ENCODE measurements around the gene TMCC1. TPM values are rescaled to one million over a fixed set of nuclear protein-coding genes. Genes with fewer than 3 reads are reported as not detected.
A peak's percentile ranks its signal among the peaks of the same experiment; 100 is the strongest.

TMCC1 gene
- total RNA-seq, 1 donor from 2014 or later, result 28.0 TPM

DNA sequence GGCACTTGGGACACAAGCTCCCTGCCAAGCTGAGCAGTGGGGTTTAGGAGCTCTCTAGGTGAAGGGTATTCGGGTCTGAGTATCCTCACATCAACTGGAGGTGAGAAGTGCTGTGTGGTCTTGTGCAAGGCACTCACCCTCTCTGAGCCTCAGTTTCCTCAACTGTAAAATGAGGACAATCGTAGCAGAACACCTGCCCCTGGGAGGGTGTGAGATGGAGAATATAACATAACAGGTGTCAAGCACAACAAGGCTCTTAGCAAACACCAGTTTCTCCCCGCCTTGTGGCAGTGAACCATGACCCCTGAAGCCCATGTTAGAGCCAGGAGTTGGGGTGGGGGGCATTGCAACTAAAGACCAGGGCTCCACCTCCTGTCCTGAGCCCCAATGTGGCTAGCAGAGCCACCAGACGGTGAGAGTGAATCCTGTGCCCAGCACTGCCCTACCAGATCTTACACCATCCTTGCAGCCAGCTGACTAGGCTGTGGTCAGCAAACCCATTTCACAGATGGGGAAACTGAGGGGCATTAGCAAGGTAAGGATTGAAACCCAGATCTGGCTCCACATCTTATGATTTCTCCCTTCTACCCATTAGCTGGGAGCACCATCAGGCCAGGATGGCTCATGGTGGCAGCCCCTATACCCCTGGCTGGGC lies 284.4 kb downstream of the TMCC1 start:
- Histone ChIP-seq H3K27me3 (ENCODE audit: control insufficient read depth, insufficient read depth, low read length) (no peaks in the 10 kb centered on the region), H3K36me3 (ENCODE audit: control insufficient read depth, insufficient read depth, low read length) (no peaks in the 10 kb centered on the region), H3K4me3 (ENCODE audit: low read depth, low read length) (no peak overlapping the region)
- no peak for DNase-seq (ENCODE audit: low read depth)
- TF ChIP-seq, protein P1, sequence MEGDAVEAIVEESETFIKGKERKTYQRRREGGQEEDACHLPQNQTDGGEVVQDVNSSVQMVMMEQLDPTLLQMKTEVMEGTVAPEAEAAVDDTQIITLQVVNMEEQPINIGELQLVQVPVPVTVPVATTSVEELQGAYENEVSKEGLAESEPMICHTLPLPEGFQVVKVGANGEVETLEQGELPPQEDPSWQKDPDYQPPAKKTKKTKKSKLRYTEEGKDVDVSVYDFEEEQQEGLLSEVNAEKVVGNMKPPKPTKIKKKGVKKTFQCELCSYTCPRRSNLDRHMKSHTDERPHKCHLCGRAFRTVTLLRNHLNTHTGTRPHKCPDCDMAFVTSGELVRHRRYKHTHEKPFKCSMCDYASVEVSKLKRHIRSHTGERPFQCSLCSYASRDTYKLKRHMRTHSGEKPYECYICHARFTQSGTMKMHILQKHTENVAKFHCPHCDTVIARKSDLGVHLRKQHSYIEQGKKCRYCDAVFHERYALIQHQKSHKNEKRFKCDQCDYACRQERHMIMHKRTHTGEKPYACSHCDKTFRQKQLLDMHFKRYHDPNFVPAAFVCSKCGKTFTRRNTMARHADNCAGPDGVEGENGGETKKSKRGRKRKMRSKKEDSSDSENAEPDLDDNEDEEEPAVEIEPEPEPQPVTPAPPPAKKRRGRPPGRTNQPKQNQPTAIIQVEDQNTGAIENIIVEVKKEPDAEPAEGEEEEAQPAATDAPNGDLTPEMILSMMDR (IDR thresholded peaks at IDR 0.05; ENCODE audit: insufficient read depth, low read length, poor library complexity, severe bottlenecking), result no peak

DNA sequence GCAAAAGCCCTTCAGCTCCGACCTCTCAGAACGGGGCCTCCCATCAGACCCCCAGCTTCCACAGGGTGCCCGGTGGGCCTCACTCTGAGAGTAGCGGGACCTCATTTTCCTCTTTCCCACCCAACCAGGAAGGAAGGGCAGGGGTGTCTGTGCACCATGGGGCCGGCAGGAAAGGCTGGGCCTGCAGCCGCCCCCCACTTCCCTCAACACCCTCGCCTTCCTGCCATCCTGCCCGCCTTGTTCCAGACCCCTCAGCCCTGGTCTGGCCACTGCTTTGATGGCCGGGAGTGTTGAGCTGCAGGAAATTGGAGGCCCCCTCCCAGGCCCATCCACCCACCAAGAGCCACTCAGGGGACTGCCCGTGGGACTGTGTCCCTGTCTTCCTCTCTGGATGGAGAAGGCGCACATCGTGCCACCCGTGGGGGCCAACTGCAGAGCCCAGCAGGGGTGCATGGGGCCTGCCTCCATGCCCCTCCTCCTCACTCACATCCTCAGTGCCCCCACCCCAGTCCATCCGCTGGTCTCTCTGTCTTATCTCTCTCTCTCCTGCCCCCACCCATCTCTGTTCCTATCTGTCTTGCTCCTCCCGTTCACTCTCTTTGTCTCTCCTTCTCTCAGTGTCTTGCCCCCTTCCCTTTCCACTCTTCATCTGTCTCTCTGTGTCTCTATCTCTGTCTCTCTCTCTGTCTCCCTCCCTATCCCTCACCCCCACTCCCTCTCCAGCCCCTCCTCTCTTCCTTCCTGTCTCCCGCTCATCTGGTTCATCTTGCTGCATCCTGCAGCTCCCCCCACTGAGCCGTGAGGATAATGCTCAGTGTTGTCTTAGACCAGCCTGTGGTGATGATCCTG lies 285.2 kb downstream of the TMCC1 start:
- DNase-seq (ENCODE audit: low read depth), result no peak
- no peak overlapping the region for H3K4me3 ChIP-seq (ENCODE audit: low read depth, low read length)
- H3K27me3 ChIP-seq (ENCODE audit: control insufficient read depth, insufficient read depth, low read length), result no peaks in the 10 kb centered on the region
- no peaks in the 10 kb centered on the region for H3K36me3 ChIP-seq (ENCODE audit: control insufficient read depth, insufficient read depth, low read length)
- TF ChIP-seq, protein P1 (IDR thresholded peaks at IDR 0.05; ENCODE audit: insufficient read depth, low read length, poor library complexity, severe bottlenecking), result peak; percentile 8

DNA sequence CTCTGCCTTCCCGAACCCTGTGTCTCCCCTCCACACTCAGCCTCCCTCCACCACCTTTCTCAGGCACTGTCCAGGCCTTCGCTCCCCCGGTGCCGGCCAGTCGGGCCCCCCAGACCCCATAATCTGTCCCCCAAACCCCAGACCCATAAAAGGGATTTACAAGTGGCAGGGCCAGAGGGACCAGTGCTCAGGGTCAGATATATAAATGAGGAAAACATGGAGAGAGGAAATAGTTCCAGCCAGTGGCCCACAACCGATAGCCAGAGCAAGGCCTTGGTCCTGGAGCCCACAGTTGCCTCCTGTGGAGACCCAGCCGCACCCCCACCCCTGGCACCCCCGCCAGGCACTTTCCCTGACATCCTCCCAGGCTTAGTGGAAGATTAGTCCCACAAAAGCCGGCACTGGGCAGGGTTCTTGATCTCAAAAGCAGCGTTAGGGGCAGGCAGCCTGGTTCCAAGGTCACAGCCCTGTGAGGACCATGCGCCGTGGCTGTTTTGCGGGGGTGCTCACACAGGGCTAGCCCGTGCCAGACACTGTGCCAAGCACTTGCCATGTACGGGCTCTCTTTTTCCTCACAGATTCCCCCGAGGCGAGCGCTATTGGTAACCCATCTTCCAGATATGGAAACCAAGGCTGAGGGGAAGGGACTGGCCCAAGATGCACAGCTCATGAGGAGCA lies 286.0 kb downstream of the TMCC1 start:
- H3K36me3 ChIP-seq (ENCODE audit: control insufficient read depth, insufficient read depth, low read length), result no peaks in the 10 kb centered on the region
- H3K4me3 ChIP-seq (ENCODE audit: low read depth, low read length), result peak overlapping the region; percentile 39
- no peak for DNase-seq (ENCODE audit: low read depth)
- TF ChIP-seq, protein P1 (IDR thresholded peaks at IDR 0.05; ENCODE audit: insufficient read depth, low read length, poor library complexity, severe bottlenecking), result no peak
- H3K27me3 ChIP-seq (ENCODE audit: control insufficient read depth, insufficient read depth, low read length), result no peaks in the 10 kb centered on the region

DNA sequence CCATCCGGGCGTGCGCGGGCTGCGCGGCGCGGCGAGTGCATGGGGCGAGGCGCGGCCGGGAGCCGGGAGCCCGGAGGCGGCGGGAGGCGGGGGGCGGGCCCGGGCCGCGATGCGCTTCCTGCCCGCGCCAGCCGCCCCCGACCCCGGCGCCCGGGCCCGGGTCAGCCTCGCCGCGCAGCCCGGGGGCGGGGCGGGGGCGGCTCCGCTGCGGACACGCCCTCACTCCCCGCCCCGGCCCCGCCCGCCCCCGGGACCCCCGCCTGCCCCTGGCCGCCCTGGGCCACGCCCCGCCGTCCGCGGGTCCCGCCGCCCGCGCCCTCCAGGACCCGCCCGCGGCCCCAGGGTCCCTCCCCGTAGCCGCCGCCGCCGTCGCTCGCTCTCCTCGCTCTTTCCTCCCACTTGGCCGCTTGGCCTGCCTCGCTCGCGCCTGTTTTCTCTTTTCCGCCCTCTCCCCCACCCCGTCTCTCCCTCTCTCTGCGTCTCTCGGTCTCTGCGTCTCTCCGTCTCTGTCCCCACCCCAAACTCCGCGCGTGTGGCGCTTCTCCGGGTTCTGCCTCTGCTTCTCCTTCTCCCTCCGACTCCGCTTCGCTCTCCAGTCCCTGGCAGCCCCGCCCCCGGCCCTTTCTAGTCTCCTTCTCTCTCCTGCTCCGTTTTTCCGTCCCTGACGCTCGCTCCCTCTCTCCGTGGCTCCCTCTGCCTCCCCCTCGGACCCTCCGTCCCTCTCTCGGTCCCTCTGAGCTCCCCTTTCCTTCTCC lies 286.7 kb downstream of the TMCC1 start, which contains the start of gene PLXND1:
PLXND1 (minus strand) TSS at position 41 of the 755 bp plus-strand sequence; CDS start at position 4, 37 bp downstream.
- TF ChIP-seq, protein P1 (IDR thresholded peaks at IDR 0.05; ENCODE audit: insufficient read depth, low read length, poor library complexity, severe bottlenecking), result no peak
- Histone ChIP-seq H3K27me3 (ENCODE audit: control insufficient read depth, insufficient read depth, low read length) (no peaks in the 10 kb centered on the region), H3K4me3 (ENCODE audit: low read depth, low read length) (peak within 1 kb of the TSS; percentile 56), H3K36me3 (ENCODE audit: control insufficient read depth, insufficient read depth, low read length) (no peaks in the 10 kb centered on the region)
- no peak for DNase-seq (ENCODE audit: low read depth)

DNA sequence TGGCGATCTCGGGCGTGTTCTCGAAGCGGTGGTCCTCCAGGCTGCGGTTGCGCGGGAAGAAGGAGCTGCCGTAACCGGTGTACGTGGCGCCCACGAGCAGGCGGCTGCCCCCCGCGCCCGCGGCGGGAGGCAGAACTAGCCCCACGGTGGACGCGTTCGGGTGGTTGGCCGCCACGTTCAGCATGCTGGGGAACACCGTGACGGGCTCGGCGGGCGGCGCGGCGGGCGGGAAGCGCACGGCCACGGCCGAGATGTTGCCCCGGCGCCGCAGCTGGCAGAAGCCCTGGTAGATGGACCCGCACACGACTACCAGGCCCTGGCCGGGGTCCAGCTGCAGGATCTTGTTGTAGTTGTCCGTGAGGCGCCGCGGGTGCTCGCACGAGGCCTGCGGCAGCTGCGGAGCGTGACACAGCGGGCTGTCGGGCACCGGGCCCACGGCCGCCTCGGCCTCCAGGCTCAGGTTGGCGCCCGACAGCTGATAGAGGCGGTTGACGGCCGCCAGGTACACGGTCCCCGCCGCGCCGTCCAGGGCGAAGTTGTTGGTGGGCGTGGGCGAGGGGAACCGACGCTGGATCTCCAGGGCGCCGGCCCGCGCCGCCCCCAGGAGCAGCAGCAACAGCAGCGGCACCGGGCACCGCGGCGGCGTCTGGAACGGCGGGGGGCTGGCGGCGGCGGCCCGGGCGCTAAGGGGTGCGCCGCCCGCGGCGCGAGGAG lies 287.4 kb downstream of the TMCC1 start:
- H3K4me3 ChIP-seq (ENCODE audit: low read depth, low read length), result peak overlapping the region; percentile 56
- no peaks in the 10 kb centered on the region for H3K36me3 ChIP-seq (ENCODE audit: control insufficient read depth, insufficient read depth, low read length)
- DNase-seq (ENCODE audit: low read depth), result no peak
- H3K27me3 ChIP-seq (ENCODE audit: control insufficient read depth, insufficient read depth, low read length), result no peaks in the 10 kb centered on the region
- TF ChIP-seq, protein P1 (IDR thresholded peaks at IDR 0.05; ENCODE audit: insufficient read depth, low read length, poor library complexity, severe bottlenecking), result no peak
